NCI-H1105 (cell line): ENCODE results near the gene TSHZ3.

Source experiments
- DNase-seq: peaks from one replicate; lab custom pipeline; 2025; lab: John Stamatoyannopoulos, UW

Gene TSHZ3

DNA sequence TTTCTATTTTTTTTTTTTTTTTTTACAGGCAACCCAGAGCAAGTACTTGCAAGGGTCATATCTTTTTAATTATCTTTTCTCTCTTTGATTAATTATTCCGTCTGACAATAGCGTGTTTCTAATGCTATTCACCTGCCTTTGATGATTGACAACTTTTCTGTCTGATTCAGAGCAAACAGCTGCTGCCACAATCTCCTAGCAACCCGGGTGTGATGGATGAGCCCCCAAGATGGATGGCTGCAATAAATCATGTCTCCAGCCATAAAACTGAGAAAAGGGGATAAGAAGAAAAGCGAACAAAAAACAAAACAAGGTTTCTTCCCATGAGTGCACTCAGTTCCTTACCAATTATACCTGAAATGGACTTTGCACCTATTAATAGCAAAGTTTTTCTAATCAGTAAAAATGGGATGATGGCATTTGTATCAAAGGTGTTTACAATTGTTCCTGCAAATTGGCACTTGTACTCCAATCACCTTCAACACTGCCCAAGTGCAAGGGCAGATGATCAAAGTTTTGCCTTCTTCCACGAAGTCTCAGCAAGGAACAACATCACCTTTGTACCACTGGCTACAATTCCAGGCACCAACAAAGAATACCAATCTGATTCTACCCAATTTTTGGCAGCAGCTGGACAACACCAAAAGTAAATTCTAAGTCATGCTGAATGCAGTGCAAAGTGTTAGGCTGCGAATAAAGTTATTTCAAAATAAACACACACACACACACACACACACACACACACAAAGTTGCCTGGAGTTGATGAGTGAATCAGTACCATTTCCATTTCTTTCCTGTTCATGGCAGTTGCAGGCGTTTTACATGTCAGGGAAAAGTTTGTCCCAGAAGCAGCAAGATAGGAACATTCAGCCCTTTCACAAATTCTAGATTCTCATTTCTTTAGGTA, 12.0 kb downstream of the TSHZ3 start:
- DNase-seq: peak; percentile 24

- no peak for DNase-seq
Observed at GRCh38 chr19:31335716-31336115, 13.5 kb downstream of the TSHZ3 start.

GRCh38 chr19:31334849-31335624, 14.2 kb downstream of the TSHZ3 start:
- no peak for DNase-seq

DNA sequence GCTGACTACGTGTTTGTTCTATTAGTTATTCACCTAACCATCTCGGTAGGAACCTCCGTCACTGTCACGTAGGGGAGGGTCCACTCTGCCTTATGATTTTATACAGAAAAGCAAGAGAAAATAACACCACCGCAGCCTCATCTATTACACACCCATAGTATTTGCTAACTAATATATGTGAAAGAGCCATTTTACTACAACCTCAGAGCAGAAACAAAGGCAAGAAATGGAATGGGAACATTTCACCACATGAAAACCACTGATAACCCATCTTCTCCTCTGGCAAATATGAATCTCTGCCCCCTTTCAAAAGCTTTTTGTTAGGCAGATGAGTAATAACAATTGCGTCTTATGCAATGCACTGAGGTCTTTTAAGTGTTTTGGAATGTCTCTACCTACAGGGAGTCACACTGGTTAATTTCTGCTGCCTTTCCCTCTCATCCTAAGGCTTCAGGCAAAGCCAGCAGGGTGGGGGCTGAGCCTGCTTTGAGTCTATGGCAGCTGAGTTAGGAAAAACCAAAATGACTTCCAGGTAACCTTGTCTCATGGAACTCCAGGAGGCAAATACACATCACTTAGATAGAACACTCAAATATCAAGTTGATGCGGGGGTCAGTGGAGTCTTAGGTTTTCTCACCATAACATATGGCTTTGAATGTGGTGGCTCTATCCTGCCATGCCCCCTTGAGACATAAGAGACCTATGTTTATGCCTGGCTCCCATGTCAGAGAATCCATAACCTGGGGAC, 15.0 kb downstream of the TSHZ3 start:
- no peak for DNase-seq

- DNase-seq: no peak
Observed at GRCh38 chr19:31332096-31332495, 17.1 kb downstream of the TSHZ3 start.

DNA sequence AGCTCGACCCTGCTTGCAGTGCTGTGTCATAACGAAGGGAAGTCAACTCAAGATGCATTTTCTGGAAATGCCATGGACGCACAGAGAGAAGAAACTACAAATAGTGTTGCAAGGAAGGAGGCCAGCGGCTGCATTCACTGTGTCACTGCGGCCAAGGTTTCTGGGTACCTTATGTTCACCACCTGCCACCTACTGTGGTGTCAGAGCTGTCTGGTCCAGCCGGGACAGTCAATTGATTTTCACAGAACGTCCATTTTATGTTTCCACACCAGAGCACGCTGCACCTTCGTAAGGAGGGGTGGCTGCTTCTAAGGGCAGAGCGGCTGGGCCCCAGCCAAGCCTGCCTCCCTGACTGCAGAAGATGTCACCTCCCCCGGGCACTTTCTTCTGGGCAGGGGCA, 17.7 kb downstream of the TSHZ3 start:
- DNase-seq: no peak

DNA sequence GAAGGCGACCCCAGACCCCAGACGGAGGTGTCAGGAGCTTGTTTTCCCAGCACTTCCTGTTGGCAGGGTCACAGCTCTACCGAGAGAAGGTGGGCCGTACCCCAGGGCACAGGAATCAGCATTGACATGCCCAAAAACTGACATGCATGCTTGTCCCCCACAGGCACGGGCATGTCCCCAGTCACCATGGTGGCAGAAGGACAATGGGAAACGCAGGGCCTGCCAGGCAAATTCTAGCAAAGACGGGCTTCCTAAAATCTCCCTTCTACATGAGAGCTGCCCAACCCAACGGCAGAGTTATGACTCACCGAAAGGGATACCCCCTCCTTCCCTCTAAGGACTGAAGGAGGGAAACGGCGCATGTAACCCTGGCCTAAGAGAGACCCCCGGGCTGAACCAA, 18.5 kb downstream of the TSHZ3 start:
- no peak for DNase-seq

GRCh38 chr19:31330237-31330636, 19.0 kb downstream of the TSHZ3 start:
- DNase-seq: no peak

- DNase-seq: no peak
Observed at GRCh38 chr19:31329819-31330218, 19.4 kb downstream of the TSHZ3 start.

DNA sequence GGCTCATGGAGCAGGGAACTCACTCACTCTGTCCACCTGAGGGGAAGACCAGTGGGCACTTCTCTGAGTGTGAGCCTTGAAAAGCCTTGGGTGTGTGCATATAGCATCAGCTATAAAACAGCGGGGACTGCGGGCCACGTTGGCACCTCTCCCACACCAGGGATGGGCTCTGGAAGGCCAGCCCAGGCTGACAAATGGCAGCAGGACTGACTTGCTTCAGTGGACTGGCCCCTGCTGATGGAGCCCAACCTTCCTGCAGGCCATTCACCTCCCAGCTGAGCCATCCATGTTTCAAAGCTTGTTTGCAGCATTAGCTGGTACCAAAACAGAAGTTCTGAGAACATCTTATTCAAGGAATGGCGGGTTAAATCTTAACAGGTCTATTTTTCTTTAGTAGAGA, 21.0 kb downstream of the TSHZ3 start:
- no peak for DNase-seq

GRCh38 chr19:31326329-31327028, 22.8 kb downstream of the TSHZ3 start:
- no peak for DNase-seq

DNA sequence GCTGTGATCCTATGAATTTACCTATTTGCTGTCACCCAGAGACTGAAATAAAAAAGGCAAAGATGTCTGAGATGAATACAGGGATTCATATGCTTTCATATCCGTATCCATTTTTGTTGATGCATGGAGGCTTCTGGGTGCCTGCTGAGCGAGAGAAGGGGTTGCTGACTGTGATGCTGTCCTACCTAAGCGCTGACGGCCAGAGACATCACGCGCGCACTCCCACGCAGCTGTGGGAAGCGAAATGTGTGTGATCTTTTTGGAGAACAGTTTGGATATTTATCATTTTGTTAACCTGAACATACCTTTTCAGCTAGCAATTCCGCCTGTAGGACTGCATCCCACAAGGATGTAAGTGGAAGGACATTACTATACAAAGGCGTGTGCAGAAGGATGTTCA, 23.9 kb downstream of the TSHZ3 start:
- DNase-seq: no peak

GRCh38 chr19:31319465-31319864, 29.8 kb downstream of the TSHZ3 start:
- DNase-seq: no peak

DNA sequence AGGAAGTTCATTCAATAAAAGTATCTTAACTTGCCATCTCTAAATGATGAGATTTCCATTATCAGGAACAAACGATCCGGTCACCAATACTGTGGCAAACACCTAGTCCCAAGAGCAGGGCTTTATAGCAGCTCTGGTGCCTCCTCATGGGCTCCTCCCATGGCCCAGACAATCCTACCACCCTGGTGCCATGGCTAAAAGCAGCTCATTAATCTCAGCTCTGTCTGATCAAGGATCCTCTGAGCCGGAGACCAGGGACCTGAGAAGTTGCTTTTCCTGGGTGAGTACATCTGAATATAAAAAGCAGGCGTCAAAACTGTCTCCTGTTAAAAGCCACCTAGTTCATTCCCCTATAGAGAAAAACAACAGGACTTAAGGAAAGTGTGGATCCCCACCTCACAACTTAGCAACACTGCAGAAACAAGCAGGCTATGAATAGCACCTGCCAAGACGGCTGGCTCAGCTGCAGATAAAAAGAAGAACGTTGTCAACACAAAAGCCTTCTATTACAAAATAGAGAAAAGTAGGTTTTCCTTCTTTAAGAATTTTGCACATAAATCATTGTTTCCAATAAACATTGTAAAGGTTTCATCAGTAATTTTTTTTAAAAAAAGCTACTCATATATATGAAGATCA, 30.3 kb downstream of the TSHZ3 start:
- DNase-seq: no peak

DNA sequence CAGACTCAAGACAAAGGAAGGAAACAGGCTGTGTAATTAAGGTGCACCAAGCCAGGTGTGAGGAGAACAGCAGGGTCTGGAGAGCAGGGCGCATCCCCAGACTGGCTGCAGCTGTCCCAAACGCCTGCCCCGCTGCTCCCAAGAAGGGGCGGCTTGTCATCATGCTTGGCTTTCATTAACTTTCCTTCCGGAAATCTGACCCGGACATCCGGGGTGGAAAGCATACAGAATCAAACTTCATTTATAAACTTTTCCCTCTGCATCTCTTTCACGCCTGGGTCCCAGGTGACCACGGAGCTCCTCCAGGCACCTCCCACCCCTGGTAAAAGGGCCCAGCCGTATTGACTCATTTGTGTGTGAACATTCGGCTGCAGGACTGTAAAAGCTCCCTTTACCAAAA, 31.7 kb downstream of the TSHZ3 start:
- DNase-seq: no peak

- no peak for DNase-seq
Observed at GRCh38 chr19:31317093-31317492, 32.1 kb downstream of the TSHZ3 start.

GRCh38 chr19:31316201-31316951, 32.9 kb downstream of the TSHZ3 start:
- peak; percentile 67 for DNase-seq

- DNase-seq: no peak
Observed at GRCh38 chr19:31315652-31316051, 33.6 kb downstream of the TSHZ3 start.

DNA sequence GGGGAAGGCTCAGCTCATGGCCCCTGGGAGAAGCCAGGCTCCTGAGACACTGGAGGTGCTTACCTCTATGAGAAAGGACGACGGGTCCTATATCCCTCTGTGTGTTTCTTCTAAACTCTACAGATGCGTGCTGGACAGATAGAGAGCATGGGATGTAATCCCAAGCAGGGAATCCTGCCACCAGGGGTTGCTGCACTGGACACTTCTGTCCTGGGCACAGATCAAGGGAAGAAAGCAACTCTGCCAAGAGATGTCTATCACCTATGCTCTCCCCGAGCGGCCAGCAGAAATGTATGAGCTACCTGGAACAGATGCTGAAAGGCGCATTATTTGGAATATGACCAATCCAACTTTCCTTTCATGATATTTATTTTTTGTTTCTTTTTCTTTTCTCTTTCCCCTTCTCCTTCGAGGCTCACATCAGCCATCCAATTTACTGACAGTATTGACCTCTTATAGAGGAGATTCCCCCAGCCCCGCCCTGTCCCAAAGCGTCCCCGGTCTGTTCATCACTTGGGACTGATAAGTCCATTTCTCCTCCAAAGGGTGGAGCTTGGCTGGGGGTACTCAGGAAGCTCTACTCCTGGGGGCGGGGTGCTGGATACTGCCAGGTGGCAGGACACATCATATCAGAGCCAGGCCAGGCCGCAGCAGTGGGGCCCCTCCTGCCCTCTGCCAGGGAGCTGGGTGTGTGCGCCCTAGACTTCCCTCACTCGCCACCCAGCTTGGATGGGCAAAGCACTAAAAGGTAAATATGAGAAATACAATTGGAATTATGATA, 34.2 kb downstream of the TSHZ3 start:
- no peak for DNase-seq

DNA sequence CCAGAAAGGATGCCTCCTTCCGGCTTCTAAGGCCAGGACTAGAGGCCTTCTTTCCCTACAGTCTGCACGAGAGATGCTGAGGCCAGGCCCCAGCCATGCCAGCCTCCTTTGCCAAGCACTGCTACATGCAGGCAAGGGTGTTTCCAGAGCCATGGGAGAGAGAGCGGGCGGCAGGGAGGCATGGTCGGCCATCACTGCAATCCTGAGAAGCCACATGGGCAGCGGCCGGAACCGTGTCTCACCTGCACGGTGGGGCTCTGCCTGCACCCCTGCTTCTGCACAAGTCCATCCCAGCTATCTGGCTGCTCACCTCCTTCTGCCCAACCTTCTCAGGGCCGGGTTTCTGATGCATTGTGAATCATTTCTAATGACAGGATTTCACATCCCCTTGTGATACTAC, 35.1 kb downstream of the TSHZ3 start:
- no peak for DNase-seq
